ENCODE measurements around the gene BRINP2.

GRCh38 chr1:177206831-177207355, 36.1 kb downstream of the BRINP2 start:
- no peak for TF ChIP-seq CTCF (IDR thresholded peaks at IDR 0.05)
- TF ChIP-seq POLR2A (IDR thresholded peaks at IDR 0.05) = no peak
- TF ChIP-seq POLR2AphosphoS5 (IDR thresholded peaks at IDR 0.05) = no peak
- no peak for TF ChIP-seq EP300 (IDR thresholded peaks at IDR 0.05)

Data from sigmoid colon (tissue), 4 donors.